GM19324 (cell line): ENCODE data around the gene TRPC6.
A peak's percentile ranks its signal among the peaks of the same experiment; 100 is the strongest.

ENCODE experiments used
- ATAC-seq: cut with Tn5 transposase; IDR thresholded peaks from one replicate; pipeline ENCODE4 v1.9.1; 2021; ENCODE audit warnings: mild to moderate bottlenecking, moderate library complexity; ENCODE audit not compliant: unreplicated experiment, low FRiP score

Gene TRPC6

GRCh38 chr11:101583251-101584128 lies at the start of gene TRPC6:
TSS of gene TRPC6 (minus strand) at chr11:101584007. CDS start at chr11:101583503, 504 bp downstream.
- no peak for ATAC-seq

GRCh38 chr11:101620026-101620425 lies 36.2 kb upstream of the TRPC6 start:
- no peak for ATAC-seq

- no peak for ATAC-seq
These were observed 34.9 kb upstream of the TRPC6 start for GRCh38 chr11:101618709-101619108.

- no peak for ATAC-seq
These were observed 34.0 kb upstream of the TRPC6 start for GRCh38 chr11:101617735-101618332.

- no peak for ATAC-seq
These were observed 28.7 kb upstream of the TRPC6 start for GRCh38 chr11:101612481-101612880.

GRCh38 chr11:101600924-101601323 lies 17.1 kb upstream of the TRPC6 start:
- no peak for ATAC-seq

GRCh38 chr11:101586965-101587364 lies 3.2 kb upstream of the TRPC6 start:
- ATAC-seq = no peak

GRCh38 chr11:101584655-101585054 lies 848 bp upstream of the TRPC6 start:
- no peak for ATAC-seq

GRCh38 chr11:101584129-101584515 lies 315 bp upstream of the TRPC6 start:
- no peak for ATAC-seq

- ATAC-seq = no peak
These were observed 887 bp downstream of the TRPC6 start for GRCh38 chr11:101582989-101583250.

GRCh38 chr11:101582236-101582988 lies 1.4 kb downstream of the TRPC6 start:
- ATAC-seq = no peak

GRCh38 chr11:101577461-101577860 lies 6.3 kb downstream of the TRPC6 start:
- no peak for ATAC-seq

- ATAC-seq = no peak
These were observed 7.4 kb downstream of the TRPC6 start for GRCh38 chr11:101576456-101576855.

- no peak for ATAC-seq
These were observed 8.9 kb downstream of the TRPC6 start for GRCh38 chr11:101574886-101575285.

GRCh38 chr11:101567071-101567470 lies 16.7 kb downstream of the TRPC6 start:
- no peak for ATAC-seq

GRCh38 chr11:101566626-101567025 lies 17.2 kb downstream of the TRPC6 start:
- no peak for ATAC-seq

- no peak for ATAC-seq
These were observed 20.6 kb downstream of the TRPC6 start for GRCh38 chr11:101563166-101563565.

- ATAC-seq = no peak
These were observed 28.4 kb downstream of the TRPC6 start for GRCh38 chr11:101555366-101555765.

- ATAC-seq = peak; percentile 85
These were observed 29.9 kb downstream of the TRPC6 start for GRCh38 chr11:101553891-101554292.

- ATAC-seq = no peak
These were observed 30.9 kb downstream of the TRPC6 start for GRCh38 chr11:101552888-101553287.

GRCh38 chr11:101528541-101528940 lies 55.3 kb downstream of the TRPC6 start:
- no peak for ATAC-seq
